ENCODE measurements around the gene ABCD1.

GRCh38 chrX:153771415-153772315, 47.0 kb downstream of the ABCD1 start:
- TF ChIP-seq, protein P1, sequence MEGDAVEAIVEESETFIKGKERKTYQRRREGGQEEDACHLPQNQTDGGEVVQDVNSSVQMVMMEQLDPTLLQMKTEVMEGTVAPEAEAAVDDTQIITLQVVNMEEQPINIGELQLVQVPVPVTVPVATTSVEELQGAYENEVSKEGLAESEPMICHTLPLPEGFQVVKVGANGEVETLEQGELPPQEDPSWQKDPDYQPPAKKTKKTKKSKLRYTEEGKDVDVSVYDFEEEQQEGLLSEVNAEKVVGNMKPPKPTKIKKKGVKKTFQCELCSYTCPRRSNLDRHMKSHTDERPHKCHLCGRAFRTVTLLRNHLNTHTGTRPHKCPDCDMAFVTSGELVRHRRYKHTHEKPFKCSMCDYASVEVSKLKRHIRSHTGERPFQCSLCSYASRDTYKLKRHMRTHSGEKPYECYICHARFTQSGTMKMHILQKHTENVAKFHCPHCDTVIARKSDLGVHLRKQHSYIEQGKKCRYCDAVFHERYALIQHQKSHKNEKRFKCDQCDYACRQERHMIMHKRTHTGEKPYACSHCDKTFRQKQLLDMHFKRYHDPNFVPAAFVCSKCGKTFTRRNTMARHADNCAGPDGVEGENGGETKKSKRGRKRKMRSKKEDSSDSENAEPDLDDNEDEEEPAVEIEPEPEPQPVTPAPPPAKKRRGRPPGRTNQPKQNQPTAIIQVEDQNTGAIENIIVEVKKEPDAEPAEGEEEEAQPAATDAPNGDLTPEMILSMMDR (IDR thresholded peaks at IDR 0.05; ENCODE audit: insufficient read depth, low read depth, low read length) = no peak
- TF ChIP-seq EZH2 (IDR thresholded peaks at IDR 0.05; ENCODE audit: insufficient read depth, low read length) = no peak

All from astrocyte (in vitro differentiated cells and primary cell).